Adrenal gland (tissue), 5 donors: Measurements from ENCODE around the gene HSPA12A.

Source experiments
- POLR2A ChIP-seq, 2 donors: fragments of 450-650 bp; IDR thresholded peaks; one replicate each; pipeline ENCODE4 v1.6.1; 2017; ENCODE audit warnings: antibody characterized with exemption in 2 of 2, mild to moderate bottlenecking in 2 of 2, moderate library complexity in 1 of 2
- TF ChIP-seq, protein P1 (sequence below), 6 experiments: fragments of 450-650 bp in 4 of 6; fragments of 200-600 bp in 2 of 6; sonication (generic) in 1 of 6; IDR thresholded peaks; 1 replicate in 5 of 6; 2 replicates in 1 of 6; pipeline versions ENCODE4 v1.5.1 to v1.8.0; 2016 to 2021; ENCODE audit warnings: antibody characterized with exemption in 6 of 6, mild to moderate bottlenecking in 2 of 6, moderate library complexity in 1 of 6
- donor health status: DM: no; HTN: no; CAD: no.

DNA sequence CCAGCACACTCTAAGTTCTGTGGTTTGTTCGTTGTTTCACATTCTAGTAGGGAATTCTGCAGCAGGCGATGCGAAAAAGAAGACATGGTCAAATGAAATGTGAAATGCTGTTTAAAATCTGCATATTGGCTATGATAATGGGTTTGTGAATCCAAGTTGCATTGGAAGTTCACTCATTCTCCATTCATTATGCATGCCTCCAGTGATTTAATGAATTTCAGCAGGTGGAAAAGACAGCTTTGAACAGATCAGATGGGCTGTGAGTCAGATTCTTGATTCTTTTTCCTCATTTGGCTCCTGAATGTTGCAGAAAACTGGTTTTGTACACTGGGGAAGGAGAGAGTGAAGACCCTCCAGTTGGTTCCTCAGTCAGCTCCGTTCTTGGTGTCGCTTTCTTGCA is 69.5 kb downstream of the HSPA12A start:
- TF ChIP-seq, protein P1, sequence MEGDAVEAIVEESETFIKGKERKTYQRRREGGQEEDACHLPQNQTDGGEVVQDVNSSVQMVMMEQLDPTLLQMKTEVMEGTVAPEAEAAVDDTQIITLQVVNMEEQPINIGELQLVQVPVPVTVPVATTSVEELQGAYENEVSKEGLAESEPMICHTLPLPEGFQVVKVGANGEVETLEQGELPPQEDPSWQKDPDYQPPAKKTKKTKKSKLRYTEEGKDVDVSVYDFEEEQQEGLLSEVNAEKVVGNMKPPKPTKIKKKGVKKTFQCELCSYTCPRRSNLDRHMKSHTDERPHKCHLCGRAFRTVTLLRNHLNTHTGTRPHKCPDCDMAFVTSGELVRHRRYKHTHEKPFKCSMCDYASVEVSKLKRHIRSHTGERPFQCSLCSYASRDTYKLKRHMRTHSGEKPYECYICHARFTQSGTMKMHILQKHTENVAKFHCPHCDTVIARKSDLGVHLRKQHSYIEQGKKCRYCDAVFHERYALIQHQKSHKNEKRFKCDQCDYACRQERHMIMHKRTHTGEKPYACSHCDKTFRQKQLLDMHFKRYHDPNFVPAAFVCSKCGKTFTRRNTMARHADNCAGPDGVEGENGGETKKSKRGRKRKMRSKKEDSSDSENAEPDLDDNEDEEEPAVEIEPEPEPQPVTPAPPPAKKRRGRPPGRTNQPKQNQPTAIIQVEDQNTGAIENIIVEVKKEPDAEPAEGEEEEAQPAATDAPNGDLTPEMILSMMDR (IDR thresholded peaks at IDR 0.05): no peak
- TF ChIP-seq POLR2A (IDR thresholded peaks at IDR 0.05): no peak
